ENCODE results near the gene NPHP4.

GRCh38 chr1:5926686-5927435 is 65.4 kb downstream of the NPHP4 start:
- TF ChIP-seq CTCF (IDR thresholded peaks at IDR 0.05) = no peak
- no peak for TF ChIP-seq TAF1 (IDR thresholded peaks at IDR 0.05; ENCODE audit: borderline replicate concordance, low read depth, low read length)
- TF ChIP-seq JUND (IDR thresholded peaks at IDR 0.05) = no peak
- TF ChIP-seq SMC3 (IDR thresholded peaks at IDR 0.05; ENCODE audit: low read depth, low read length) = no peak
- TF ChIP-seq MXI1 (IDR thresholded peaks at IDR 0.05; ENCODE audit: low read depth, low read length) = no peak
- TF ChIP-seq USF1 (IDR thresholded peaks at IDR 0.05; ENCODE audit: borderline replicate concordance, low read depth) = no peak
- TF ChIP-seq CHD2 (IDR thresholded peaks at IDR 0.05; ENCODE audit: low read length, partially characterized antibody) = no peak
- TF ChIP-seq EP300 (IDR thresholded peaks at IDR 0.05; ENCODE audit: borderline replicate concordance in 1 of 2, low read depth in 1 of 2, low read length in 1 of 2) = no peak
- no peak for TF ChIP-seq TEAD4 (IDR thresholded peaks at IDR 0.05; ENCODE audit: borderline replicate concordance, insufficient read depth)
